IMR-90 (cell line): Measurements from ENCODE around the gene HYLS1.

Experiments
- CEBPB ChIP-seq: IDR thresholded peaks from 2 replicates; pipeline ENCODE4 v1.6.1; 2012; ENCODE audit warnings: low read depth, low read length, improper control_type of control experiment
- CTCF ChIP-seq: conservative IDR thresholded peaks from 2 replicates; pipeline ENCODE4 v1.5.1; 2012; ENCODE audit warnings: mild to moderate bottlenecking, low read depth, low read length, improper control_type of control experiment
- MAZ ChIP-seq: IDR thresholded peaks from 2 replicates; pipeline ENCODE4 v1.6.1; 2012; ENCODE audit warnings: low read depth, mild to moderate bottlenecking, low read length, improper control_type of control experiment, moderate library complexity, borderline replicate concordance
- POLR2A ChIP-seq: IDR thresholded peaks from 2 replicates; pipeline ENCODE4 v1.6.1; 2012; ENCODE audit warnings: mild to moderate bottlenecking, low read depth, low read length
- RAD21 ChIP-seq: IDR thresholded peaks from 2 replicates; pipeline ENCODE4 v1.6.1; 2012; ENCODE audit warnings: low read length, improper control_type of control experiment
- RCOR1 ChIP-seq: IDR thresholded peaks from 2 replicates; pipeline ENCODE4 v1.6.1; 2012; ENCODE audit warnings: mild to moderate bottlenecking, low read length, improper control_type of control experiment; ENCODE audit not compliant: insufficient replicate concordance
- RFX5 ChIP-seq: IDR thresholded peaks from 2 replicates; pipeline ENCODE4 v1.8.0; 2012; ENCODE audit warnings: low read depth, mild to moderate bottlenecking, low read length, moderate library complexity
- SMC3 ChIP-seq: fragments of 150-350 bp; IDR thresholded peaks from 2 replicates; pipeline ENCODE4 v1.6.1; 2016; ENCODE audit warnings: low read depth, mild to moderate bottlenecking, antibody characterized with exemption, low read length, moderate library complexity
- USF2 ChIP-seq: fragments of 150-350 bp; IDR thresholded peaks from 2 replicates; pipeline ENCODE4 v1.6.1; 2017; ENCODE audit warnings: mild to moderate bottlenecking, antibody characterized with exemption, low read length, low read depth

- TF ChIP-seq CTCF (no peak), POLR2A (no peak), RFX5 (no peak), CEBPB (no peak), RCOR1 (no peak), RAD21 (no peak), SMC3 (no peak), USF2 (no peak), MAZ (no peak)
These were observed 52.7 kb downstream of the HYLS1 start for GRCh38 chr11:125940145-125940544.
